HG02840 (cell line): ENCODE results near the gene COX8A.
A peak's percentile ranks its signal among the peaks of the same experiment; 100 is the strongest.
"Not testable (repeated sequence)": the region's sequence is repeated elsewhere in the genome, so short reads cannot be mapped to it uniquely, and the experiment has no call there.

Experiments used
- ATAC-seq: cut with Tn5 transposase; IDR thresholded peaks from one replicate; pipeline ENCODE4 v1.9.1; 2021; ENCODE audit warnings: mild to moderate bottlenecking, moderate library complexity, moderate number of reproducible peaks; ENCODE audit not compliant: unreplicated experiment, low FRiP score

The COX8A gene

GRCh38 chr11:63966444-63966843 is 8.0 kb upstream of the COX8A start:
- no peak for ATAC-seq

- ATAC-seq = no peak
Observed at GRCh38 chr11:63969461-63969860, 5.0 kb upstream of the COX8A start.

GRCh38 chr11:63970902-63971301 is 3.5 kb upstream of the COX8A start:
- no peak for ATAC-seq

DNA sequence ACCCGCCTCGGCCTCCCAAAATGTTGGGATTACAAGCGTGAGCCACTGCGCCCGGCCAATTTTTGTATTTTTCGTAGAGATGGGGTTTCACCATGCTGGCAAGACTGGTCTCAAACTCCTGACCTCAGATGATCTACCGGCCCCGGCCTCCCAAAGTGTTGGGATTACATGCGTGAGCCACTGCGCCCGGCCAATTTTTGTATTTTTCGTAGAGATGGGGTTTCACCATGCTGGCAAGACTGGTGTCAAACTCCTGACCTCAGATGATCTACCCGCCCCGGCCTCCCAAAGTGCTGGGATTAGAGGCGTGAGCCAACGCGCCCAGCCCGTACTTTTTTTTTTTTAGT is 535 bp upstream of the COX8A start:
- ATAC-seq = not testable (repeated sequence)

DNA sequence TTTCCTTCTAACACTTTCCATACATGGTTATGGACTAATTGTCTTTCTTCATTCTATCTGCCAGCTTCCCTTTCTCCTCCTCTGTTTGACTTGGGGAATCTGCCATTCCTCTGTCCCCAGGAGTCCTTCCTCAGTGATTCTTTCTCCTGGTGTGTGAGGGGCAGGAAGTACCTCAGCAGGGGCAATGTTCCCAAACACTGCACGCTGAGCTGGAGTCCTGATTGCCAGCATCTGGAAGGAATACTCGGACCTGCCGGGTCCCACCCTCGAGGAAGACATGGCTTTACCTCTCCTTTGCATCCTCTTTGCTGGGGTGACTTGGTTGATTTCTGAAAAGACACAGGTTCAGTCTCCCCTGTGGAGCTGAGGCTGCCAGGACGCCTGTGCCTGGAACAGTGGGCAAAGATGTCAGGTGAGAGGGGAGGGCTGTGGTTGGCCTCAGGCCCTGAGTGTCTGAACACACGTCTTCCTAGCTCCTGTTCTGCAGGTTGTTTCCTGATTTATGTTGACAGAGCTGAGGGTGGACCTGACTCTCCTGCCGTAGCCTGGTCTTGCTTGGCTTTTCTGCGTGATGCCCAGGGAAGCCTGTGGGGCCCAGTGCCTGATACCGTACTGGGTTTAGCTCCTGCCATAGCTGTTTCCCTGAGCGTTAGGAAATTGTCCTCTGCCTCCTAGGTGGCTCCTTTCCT is 4.3 kb downstream of the COX8A start:
- no peak for ATAC-seq

DNA sequence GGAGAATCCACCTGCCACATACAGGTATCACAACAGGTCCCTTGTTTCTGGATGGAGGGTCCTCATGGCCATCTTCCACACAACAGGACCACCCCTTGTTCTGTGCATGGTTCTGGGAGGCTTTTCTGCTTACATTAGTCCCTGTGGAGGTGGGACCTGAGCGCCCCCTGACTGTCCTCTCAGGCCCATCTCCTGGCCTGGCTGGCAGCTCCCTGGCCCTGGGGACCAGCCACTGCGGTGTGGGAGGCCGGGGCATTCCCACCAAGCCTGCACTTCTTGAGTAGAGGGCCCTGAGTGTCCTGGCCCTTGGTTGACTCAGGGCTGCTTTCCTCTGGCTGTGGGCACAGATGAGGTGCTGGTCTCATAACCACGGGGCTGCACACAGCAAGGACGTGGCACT is 5.0 kb downstream of the COX8A start:
- no peak for ATAC-seq

DNA sequence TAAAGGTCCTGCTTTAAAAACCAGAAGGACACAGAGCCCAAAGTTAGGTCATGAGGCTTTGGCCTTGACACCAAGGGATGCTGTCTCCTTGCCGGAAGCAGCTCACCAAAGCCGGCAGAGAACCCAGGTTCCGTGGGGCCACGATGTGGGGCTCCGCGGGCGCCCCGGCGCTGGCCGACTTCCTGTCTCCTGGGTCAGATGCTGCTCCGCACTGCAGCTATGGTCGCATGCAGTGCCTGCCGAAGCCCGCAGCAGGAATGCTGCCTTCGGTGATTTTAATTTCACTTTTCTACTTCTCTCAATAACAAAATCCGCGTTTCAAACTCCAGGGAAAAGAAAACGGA is 11.4 kb downstream of the COX8A start:
- no peak for ATAC-seq

- ATAC-seq = peak; percentile 80
Observed at GRCh38 chr11:63986156-63986931, 11.9 kb downstream of the COX8A start, which contains the start of gene OTUB1. Gene OTUB1 (plus strand): TSS chr11:63986438. CDS start chr11:63986457, 19 bp downstream.

DNA sequence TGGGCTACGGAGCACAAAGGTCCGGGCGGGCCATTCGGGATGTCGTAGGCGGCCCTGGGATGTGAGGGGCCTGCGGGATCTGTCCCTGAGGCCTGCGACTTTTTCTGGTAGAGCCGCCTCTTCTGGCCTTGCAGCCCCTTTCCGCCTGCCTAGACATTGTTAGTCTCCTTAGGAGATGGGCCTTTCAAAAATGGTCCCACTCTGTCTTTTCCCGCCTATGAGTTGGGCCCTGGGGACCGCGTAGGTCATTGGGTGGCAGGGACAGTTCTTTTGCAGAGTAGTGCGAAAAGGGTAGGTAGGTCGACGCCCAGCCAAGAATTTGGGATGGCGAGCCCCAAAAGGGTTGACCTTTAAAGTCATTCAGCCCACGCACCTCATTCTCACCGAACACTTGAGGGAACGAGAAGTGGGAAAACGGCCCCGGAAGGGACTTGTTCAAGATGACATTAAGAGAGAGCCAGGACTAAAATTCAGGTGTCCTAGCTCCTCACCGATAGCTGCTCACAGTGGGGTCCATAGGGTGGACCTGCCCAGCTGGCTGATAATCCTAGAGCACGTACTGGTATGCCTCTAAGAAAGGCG is 12.6 kb downstream of the COX8A start:
- ATAC-seq = no peak

- ATAC-seq = no peak
Observed at GRCh38 chr11:63991558-63991957, 17.1 kb downstream of the COX8A start.

GRCh38 chr11:63993100-63993499 is 18.7 kb downstream of the COX8A start:
- ATAC-seq = no peak

DNA sequence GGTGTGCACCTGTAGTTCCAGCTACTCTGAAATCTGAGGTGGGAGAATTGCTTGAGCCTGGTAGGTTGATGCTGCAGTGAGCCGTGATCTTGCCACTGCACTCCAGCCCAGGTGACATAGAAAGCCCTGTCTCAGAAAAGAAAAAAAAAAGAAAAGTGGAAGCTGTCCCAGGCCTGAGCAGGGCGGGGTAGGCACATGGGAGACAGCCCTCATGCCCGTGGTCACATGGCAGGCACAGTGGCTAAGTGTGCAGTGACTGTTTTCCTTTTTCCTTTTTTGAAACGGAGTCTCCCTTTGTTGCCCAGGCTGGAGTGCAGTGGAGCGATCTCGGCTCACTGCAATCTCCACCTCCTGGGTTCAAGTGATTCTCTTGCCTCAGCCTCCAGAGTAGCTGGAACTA is 19.6 kb downstream of the COX8A start:
- ATAC-seq = no peak

DNA sequence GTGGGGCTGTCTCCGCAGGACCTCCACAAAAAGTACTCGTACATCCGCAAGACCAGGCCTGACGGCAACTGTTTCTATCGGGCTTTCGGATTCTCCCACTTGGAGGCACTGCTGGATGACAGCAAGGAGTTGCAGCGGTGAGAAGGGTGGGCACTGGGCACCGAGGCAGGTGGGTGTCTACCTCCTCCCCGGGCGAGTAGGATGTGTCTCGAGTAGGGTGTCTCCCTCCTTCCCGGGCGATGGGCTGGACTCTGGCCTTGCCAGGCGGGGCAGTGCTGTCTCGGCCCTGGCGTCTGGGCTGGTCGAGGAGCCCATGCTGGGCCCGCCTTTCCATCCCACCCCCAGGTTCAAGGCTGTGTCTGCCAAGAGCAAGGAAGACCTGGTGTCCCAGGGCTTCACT is 22.1 kb downstream of the COX8A start:
- ATAC-seq = no peak

- no peak for ATAC-seq
Observed at GRCh38 chr11:63997104-63997700, 22.8 kb downstream of the COX8A start.

DNA sequence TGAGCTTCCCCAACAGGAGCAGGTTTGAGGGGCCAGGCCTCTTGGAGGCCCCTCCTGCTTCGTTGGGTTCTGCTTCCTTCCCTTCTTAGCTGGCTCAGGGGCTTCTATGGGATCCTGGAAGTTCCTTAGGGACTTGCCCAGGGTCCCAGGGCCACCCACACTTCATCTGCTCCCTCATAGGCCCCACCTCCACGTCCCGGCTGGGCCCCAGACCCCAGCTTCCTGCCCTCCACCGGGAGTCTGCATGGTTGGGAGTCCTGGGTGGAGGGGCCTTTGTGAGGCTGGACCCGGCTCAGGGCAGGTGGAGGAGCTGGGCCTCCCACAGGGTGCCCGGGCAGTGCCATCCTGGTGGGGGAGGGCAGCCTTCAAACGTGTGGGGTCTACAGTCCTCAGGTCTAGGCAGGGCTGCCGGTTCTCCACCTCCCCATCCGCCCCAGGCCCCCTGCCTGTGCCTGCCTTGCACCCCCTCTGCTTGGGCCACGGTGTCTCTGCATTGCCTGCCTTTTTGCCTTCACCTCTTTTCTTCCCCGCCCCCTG is 23.4 kb downstream of the COX8A start:
- ATAC-seq = no peak

GRCh38 chr11:63998558-63999348 is 24.3 kb downstream of the COX8A start:
- ATAC-seq = no peak

GRCh38 chr11:63999349-64000025 is 25.1 kb downstream of the COX8A start:
- ATAC-seq = no peak

- ATAC-seq = no peak
Observed at GRCh38 chr11:64000026-64000739, 25.8 kb downstream of the COX8A start.
